Esophagus squamous epithelium (tissue), 5 donors: ENCODE results near the gene KCNMA1. TPM values are rescaled to one million over a fixed set of nuclear protein-coding genes. Genes with fewer than 3 reads are reported as not detected.

Experiments
- DNase-seq: peaks from one replicate; lab custom pipeline; 2025; lab: John Stamatoyannopoulos, UW
- H3K27ac ChIP-seq, 4 donors: fragments of 200-600 bp; sonication (generic); one replicate each; pipeline ENCODE4 v1.5.1; 2016 to 2019; ENCODE audit warnings: mild to moderate bottlenecking in 1 of 4
- H3K27me3 ChIP-seq, 4 donors: fragments of 200-600 bp; sonication (generic); 1 replicate in 3 of 4; 2 replicates in 1 of 4; pipeline versions ENCODE4 v1.5.1 to v1.6.0; 2017 to 2021; ENCODE audit warnings: antibody characterized with exemption in 1 of 4
- H3K36me3 ChIP-seq, 3 donors: fragments of 200-600 bp; sonication (generic); one replicate each; pipeline ENCODE4 v1.5.1; 2016 to 2019
- H3K4me1 ChIP-seq, 3 donors: fragments of 200-600 bp; sonication (generic); one replicate each; pipeline ENCODE4 v1.5.1; 2017 to 2019
- H3K4me3 ChIP-seq, 4 donors: fragments of 200-600 bp; sonication (generic); 1 replicate in 3 of 4; 2 replicates in 1 of 4; pipeline ENCODE4 v1.5.1; 2016 to 2019; ENCODE audit warnings: mild to moderate bottlenecking in 2 of 4, moderate library complexity in 1 of 4
- H3K9me3 ChIP-seq, 3 donors: fragments of 200-600 bp; sonication (generic); one replicate each; pipeline ENCODE4 v1.5.1; 2016 to 2019
- POLR2A ChIP-seq, 4 donors: fragments of 450-650 bp; IDR thresholded peaks; one replicate each; pipeline ENCODE4 v1.6.1; 2017; ENCODE audit warnings: antibody characterized with exemption in 4 of 4, mild to moderate bottlenecking in 4 of 4, moderate library complexity in 3 of 4
- WGBS, 2 donors: methylation state at CpG; one replicate each; pipeline ENCODE4 v1.1.5; 2018; 5-methylcytosine and 5-hydroxymethylcytosine counted together
- intact Hi-C: fragments of 100-400 bp; cut with DNase I; formaldehyde crosslinking; loops from one replicate; pipeline ENCODE4 v1.15.0; 2022
- total RNA-seq, 4 donors: library from RNA; depleted of rRNA; stranded (reverse); fragments of >200 nt; gene quantifications; one replicate each; pipeline ENCODE4 v1.1.0, GENCODE V29; 2016
- TF ChIP-seq, protein P1 (sequence below), 6 experiments: fragments of 450-650 bp in 4 of 6; fragments of 200-600 bp in 2 of 6; sonication (generic) in 2 of 6; IDR thresholded peaks; one replicate each; pipeline ENCODE4 v1.5.1; 2016 to 2019; ENCODE audit warnings: antibody characterized with exemption in 6 of 6, mild to moderate bottlenecking in 4 of 6, moderate library complexity in 4 of 6
- donor health status: DM: yes; HTN: yes; CAD: no.

The KCNMA1 gene
- total RNA-seq, 4 donors from 2014 or later = 7.5 to 74.2 (median 18.0) TPM

- Histone ChIP-seq H3K36me3 (no peaks in the 10 kb centered on the region), H3K27ac (no peak overlapping the region), H3K9me3 (no peaks in the 10 kb centered on the region), H3K27me3 (peaks cover 0 to 17% (median 0%) of the 10 kb centered on the region in 4 donors), H3K4me1 (no peaks in the 10 kb centered on the region), H3K4me3 (no peak overlapping the region)
- intact Hi-C loops = no loop called here
- no peak for DNase-seq
- WGBS, 2 donors = 78 to 96% methylated on average over 1 to 2 of the region's 2 CpGs
- TF ChIP-seq, protein P1, sequence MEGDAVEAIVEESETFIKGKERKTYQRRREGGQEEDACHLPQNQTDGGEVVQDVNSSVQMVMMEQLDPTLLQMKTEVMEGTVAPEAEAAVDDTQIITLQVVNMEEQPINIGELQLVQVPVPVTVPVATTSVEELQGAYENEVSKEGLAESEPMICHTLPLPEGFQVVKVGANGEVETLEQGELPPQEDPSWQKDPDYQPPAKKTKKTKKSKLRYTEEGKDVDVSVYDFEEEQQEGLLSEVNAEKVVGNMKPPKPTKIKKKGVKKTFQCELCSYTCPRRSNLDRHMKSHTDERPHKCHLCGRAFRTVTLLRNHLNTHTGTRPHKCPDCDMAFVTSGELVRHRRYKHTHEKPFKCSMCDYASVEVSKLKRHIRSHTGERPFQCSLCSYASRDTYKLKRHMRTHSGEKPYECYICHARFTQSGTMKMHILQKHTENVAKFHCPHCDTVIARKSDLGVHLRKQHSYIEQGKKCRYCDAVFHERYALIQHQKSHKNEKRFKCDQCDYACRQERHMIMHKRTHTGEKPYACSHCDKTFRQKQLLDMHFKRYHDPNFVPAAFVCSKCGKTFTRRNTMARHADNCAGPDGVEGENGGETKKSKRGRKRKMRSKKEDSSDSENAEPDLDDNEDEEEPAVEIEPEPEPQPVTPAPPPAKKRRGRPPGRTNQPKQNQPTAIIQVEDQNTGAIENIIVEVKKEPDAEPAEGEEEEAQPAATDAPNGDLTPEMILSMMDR (IDR thresholded peaks at IDR 0.05) = no peak
- TF ChIP-seq POLR2A (IDR thresholded peaks at IDR 0.05) = no peak
Observed at GRCh38 chr10:77485847-77486246, 151.8 kb downstream of the KCNMA1 start.

GRCh38 chr10:77482072-77482471, 155.5 kb downstream of the KCNMA1 start:
- H3K4me3 ChIP-seq = no peak overlapping the region
- H3K27me3 ChIP-seq = peaks cover 0 to 17% (median 0%) of the 10 kb centered on the region in 4 donors
- no peaks in the 10 kb centered on the region for H3K4me1 ChIP-seq
- H3K36me3 ChIP-seq = no peaks in the 10 kb centered on the region
- WGBS, 2 donors = 70 to 79% methylated on average over 2 of the region's 2 CpGs
- TF ChIP-seq POLR2A (IDR thresholded peaks at IDR 0.05) = no peak
- TF ChIP-seq, protein P1 (IDR thresholded peaks at IDR 0.05) = no peak
- no peak overlapping the region for H3K27ac ChIP-seq
- no peaks in the 10 kb centered on the region for H3K9me3 ChIP-seq
- DNase-seq = no peak
- intact Hi-C loops = no loop called here

- peaks cover 0 to 6% (median 0%) of the 10 kb centered on the region in 4 donors for H3K27me3 ChIP-seq
- peaks cover 0 to 2% (median 0%) of the 10 kb centered on the region in 3 donors for H3K4me1 ChIP-seq
- peak overlapping the region in 2 of 4 donors; percentile 1 to 16 for H3K27ac ChIP-seq
- no peaks in the 10 kb centered on the region for H3K36me3 ChIP-seq
- 71 to 81% methylated on average over 6 to 7 of the region's 8 CpGs for WGBS, 2 donors
- TF ChIP-seq POLR2A (IDR thresholded peaks at IDR 0.05) = no peak
- TF ChIP-seq, protein P1 (IDR thresholded peaks at IDR 0.05) = no peak
- no peaks in the 10 kb centered on the region for H3K9me3 ChIP-seq
- no peak for DNase-seq
- H3K4me3 ChIP-seq = no peak overlapping the region
- intact Hi-C loops = no loop called here
Observed at GRCh38 chr10:77479586-77479985, 158.0 kb downstream of the KCNMA1 start.

DNA sequence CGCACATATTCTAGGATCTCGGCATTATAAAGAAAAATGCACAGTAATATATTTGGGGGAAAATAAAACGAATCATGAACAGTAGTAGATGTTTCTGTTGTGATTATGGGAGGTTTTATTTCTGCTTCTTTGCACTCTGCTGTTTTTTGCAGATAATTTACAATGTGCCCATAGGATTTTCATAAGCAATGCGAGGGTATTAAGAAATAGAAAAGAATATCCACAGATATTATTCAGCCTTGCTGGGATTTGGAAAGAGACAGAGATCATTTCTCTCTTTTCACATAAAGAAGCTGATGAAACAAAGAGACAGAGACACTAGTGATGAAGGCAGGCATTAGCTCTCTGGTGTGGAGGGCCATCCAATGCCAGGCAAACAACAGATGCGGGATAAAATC, 158.6 kb downstream of the KCNMA1 start:
- H3K27me3 ChIP-seq = peaks cover 0 to 6% (median 0%) of the 10 kb centered on the region in 4 donors
- DNase-seq = no peak
- no peak overlapping the region for H3K27ac ChIP-seq
- no peak overlapping the region for H3K4me3 ChIP-seq
- H3K4me1 ChIP-seq = peaks cover 0 to 6% (median 0%) of the 10 kb centered on the region in 3 donors
- intact Hi-C loops = no loop called here
- H3K9me3 ChIP-seq = no peaks in the 10 kb centered on the region
- no peak for TF ChIP-seq POLR2A (IDR thresholded peaks at IDR 0.05)
- TF ChIP-seq, protein P1 (IDR thresholded peaks at IDR 0.05) = no peak
- 75 to 78% methylated on average over 5 of the region's 5 CpGs for whole genome bisulfite sequencing, 2 donors
- H3K36me3 ChIP-seq = no peaks in the 10 kb centered on the region

DNA sequence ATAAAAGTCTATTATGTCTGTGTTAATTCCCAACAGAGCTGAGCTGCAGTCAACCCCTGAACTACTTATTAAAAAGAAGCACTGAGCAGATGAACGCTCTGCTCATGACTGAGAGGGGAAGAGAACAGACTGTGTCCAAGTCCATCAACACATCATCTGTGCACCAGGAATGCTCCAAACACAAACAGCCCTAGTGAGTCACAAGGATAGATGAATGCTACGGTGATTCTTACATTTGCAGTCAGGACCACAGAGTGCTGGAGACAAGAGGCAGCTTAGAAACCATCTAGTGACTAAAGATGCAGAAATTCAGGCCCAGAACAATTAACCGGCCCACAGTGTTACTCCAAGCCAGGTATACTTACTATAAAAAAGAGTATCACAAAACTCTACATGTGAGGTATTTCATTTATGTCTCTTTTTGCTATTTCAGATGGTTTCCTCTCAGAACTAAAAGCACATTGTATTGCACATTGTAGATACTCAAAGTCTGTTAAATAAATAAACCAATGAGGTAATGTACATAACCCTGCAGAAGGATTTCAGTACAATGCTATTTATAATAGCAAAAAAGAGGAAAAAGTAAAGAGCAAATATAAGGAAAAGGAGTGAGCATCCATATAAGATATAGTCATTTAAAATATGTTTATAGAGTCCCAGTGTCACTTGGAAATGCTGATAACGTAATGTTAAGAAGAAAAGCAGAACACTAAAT, 159.2 kb downstream of the KCNMA1 start:
- 72 to 81% methylated on average over 3 of the region's 4 CpGs for WGBS, 2 donors

More for the DNA sequence above, 159.2 kb downstream of the KCNMA1 start:
- no peaks in the 10 kb centered on the region for H3K9me3 ChIP-seq
- no peaks in the 10 kb centered on the region for H3K36me3 ChIP-seq
- no peak for DNase-seq
- intact Hi-C loops = no loop called here
- no peak for TF ChIP-seq POLR2A (IDR thresholded peaks at IDR 0.05)
- TF ChIP-seq, protein P1 (IDR thresholded peaks at IDR 0.05) = no peak
- peaks cover 0 to 6% (median 0%) of the 10 kb centered on the region in 3 donors for H3K4me1 ChIP-seq
- peaks cover 0 to 6% (median 0%) of the 10 kb centered on the region in 4 donors for H3K27me3 ChIP-seq
- peak overlapping the region in 2 of 4 donors; percentile 43 to 49 for H3K27ac ChIP-seq
- no peak overlapping the region for H3K4me3 ChIP-seq
